Measurements from ENCODE around the gene CATSPERD.

Gene CATSPERD

DNA sequence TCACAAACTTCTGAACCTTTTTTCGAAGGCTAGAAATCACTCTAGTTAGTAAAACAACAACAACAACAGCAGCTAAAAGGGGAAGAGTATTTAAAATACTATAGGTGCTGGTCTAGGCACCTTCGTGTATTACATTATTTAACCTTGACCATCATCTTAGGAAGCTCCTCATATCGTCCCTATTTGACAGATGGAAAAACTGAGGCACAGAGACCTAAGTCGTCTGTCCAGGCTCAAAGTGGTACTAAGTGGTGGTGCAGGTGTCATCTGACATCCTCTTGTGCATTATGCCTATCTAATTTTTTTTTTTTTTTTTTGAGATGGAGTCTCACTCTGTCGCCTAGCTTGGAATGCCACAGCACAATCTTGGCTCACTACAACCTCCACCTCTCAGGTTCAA is 29.1 kb downstream of the CATSPERD start:
- no peak overlapping the region for H3K27ac ChIP-seq

DNA sequence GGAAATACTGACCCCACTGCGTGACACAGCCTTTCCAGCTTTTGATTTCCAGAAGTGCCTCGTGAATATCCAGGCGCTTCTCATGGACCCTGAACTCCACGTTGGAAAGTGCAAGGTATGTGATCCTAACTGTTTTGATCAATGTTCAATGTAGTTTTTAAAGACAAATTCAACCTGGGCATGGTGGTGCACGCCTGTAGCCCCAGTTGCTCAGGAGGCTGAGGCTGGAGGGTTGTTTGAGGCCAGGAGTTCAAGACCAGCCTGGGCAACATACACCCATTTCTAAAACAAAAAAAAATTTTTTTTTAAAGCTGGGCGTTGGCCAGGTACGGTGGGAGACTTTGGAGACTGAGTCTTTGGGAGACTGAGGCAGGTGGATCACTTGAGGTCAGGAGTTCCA is 31.3 kb downstream of the CATSPERD start:
- no peak overlapping the region for H3K27ac ChIP-seq
- TF ChIP-seq, protein P1, sequence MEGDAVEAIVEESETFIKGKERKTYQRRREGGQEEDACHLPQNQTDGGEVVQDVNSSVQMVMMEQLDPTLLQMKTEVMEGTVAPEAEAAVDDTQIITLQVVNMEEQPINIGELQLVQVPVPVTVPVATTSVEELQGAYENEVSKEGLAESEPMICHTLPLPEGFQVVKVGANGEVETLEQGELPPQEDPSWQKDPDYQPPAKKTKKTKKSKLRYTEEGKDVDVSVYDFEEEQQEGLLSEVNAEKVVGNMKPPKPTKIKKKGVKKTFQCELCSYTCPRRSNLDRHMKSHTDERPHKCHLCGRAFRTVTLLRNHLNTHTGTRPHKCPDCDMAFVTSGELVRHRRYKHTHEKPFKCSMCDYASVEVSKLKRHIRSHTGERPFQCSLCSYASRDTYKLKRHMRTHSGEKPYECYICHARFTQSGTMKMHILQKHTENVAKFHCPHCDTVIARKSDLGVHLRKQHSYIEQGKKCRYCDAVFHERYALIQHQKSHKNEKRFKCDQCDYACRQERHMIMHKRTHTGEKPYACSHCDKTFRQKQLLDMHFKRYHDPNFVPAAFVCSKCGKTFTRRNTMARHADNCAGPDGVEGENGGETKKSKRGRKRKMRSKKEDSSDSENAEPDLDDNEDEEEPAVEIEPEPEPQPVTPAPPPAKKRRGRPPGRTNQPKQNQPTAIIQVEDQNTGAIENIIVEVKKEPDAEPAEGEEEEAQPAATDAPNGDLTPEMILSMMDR (conservative IDR thresholded peaks at IDR 0.05) = no peak

More for the DNA sequence above, 29.1 kb downstream of the CATSPERD start:
- TF ChIP-seq, protein P1 (conservative IDR thresholded peaks at IDR 0.05) = no peak

DNA sequence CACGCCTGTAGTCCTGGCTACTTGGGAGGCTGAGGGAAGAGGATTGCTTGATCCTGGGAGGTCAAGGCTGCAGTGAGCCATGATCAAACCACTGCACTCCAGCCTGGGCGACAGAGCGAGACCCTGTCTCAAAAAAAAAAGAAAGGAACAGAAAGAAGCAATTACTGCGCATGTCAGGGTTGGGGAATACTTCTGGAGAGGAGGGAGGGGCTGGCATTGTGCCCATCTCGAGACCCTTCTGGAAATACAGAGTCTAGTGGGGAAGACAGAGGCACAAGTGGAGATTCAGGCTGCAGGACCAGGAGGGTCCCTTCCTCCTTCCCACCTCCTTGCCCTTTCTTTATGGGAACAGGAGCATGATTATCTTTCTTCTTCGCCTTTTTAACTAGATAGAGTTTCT is 33.3 kb downstream of the CATSPERD start:
- H3K27ac ChIP-seq = no peak overlapping the region
- TF ChIP-seq, protein P1 (conservative IDR thresholded peaks at IDR 0.05) = no peak

DNA sequence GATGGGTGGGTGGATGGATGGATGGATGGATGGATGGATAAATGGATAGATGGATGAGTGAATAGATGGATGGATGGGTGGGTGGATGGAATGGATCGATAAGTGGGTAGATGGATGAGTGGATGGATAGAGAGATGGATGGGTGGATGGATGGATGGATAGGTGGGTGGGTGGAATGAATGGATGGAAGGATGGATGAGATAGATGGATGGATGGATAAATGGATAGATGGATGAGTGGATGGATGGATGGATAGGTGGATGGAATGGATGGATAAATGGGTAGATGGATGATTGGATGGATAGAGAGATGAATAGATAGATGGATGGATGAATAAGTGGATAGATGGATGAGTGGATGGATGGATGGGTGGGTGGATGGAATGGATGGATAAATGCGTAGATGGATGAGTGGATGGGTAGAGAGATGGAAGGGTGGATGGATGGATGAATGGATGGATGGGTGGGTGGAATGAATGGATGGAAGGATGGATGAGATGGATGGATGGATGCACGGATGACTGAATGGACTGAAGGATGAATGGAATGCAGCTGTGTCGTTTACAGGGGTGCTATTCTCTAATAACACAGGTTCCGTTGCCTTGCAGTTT is 42.3 kb downstream of the CATSPERD start:
- H3K27ac ChIP-seq = no peak overlapping the region
- TF ChIP-seq, protein P1 (conservative IDR thresholded peaks at IDR 0.05) = no peak

DNA sequence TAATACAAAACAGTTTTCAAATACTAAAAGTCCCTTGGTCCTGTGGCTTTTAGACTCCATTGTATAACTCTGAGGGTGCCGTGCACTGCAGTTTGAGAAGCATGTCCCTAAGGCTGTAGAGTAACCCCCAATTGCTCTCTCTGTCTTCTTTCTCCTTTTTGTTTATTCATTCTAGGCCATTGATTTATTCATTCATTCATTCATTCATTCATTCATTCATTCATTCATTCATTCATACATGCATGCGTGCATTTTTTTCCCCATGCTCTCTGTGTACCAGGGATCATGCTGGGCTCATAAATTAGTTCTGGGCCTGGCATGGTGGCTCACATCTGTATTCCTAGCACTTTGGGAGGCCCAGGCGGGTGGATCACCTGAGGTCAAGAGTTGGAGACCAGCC is 44.8 kb downstream of the CATSPERD start:
- TF ChIP-seq, protein P1 (conservative IDR thresholded peaks at IDR 0.05) = no peak
- no peak overlapping the region for H3K27ac ChIP-seq

DNA sequence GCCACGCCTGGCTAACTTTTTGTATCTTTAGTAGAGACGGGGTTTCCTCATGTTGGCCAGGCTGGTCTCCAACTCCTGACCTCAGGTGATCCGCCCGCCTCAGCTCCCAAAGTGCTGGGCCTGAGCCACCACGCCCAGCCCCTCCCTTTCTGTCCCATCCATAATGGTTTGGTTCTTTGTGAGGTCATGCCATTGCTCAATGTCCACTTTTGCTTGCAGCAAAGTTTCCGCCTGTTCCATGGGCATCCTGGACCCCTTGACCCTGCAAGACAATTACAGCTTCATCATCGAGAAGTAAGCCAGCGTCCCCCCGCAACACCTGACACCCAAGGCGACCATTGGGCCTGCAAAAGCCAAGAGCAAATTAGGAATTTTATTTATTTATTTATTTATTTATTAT is 47.5 kb downstream of the CATSPERD start:
- H3K27ac ChIP-seq = no peak overlapping the region
- TF ChIP-seq, protein P1 (conservative IDR thresholded peaks at IDR 0.05) = no peak

DNA sequence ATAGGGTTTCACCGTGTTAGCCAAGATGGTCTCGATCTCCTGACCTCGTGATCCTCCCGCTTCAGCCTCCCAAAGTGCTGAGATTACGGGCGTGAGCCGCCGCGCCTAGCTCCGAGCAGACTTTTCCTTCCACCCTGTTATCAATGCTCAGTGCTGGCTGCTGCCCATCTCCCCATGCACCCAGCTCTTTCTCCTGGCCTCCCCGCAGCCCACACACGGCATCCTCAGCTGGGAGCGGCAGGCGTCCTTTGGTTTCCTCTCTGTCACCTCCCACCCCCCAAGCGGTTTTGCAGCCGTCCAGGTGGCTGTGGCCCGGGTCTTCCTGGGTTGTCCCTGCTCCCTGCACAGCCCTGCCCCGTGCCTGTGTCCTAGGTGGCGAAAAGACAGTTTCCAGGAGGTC is 52.0 kb downstream of the CATSPERD start:
- TF ChIP-seq, protein P1 (conservative IDR thresholded peaks at IDR 0.05) = no peak
- no peak overlapping the region for H3K27ac ChIP-seq

Measured in VCaP (cell line).